ENCODE measurements around the gene VPS16.

DNA sequence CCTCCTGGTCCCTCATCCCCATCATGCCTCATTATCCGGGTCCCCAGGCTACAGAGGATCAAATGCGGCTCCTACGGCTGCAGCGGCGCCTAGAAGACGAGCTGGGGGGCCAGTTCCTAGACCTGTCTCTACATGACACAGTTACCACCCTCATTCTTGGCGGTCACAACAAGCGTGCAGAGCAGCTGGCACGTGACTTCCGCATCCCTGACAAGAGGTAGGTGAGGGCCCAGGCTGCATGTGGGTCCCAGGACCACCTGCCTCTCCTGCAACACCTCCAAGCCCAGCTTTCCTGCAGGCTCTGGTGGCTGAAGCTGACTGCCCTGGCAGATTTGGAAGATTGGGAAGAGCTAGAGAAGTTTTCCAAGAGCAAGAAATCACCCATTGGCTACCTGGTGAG is 24.6 kb downstream of the VPS16 start:
- TF ChIP-seq ZNF548 (tag by site-specific recombination; IDR thresholded peaks at IDR 0.05) (no peak), ZNF174 (tag by site-specific recombination; IDR thresholded peaks at IDR 0.05) (no peak)
- TF ChIP-seq, protein P1, sequence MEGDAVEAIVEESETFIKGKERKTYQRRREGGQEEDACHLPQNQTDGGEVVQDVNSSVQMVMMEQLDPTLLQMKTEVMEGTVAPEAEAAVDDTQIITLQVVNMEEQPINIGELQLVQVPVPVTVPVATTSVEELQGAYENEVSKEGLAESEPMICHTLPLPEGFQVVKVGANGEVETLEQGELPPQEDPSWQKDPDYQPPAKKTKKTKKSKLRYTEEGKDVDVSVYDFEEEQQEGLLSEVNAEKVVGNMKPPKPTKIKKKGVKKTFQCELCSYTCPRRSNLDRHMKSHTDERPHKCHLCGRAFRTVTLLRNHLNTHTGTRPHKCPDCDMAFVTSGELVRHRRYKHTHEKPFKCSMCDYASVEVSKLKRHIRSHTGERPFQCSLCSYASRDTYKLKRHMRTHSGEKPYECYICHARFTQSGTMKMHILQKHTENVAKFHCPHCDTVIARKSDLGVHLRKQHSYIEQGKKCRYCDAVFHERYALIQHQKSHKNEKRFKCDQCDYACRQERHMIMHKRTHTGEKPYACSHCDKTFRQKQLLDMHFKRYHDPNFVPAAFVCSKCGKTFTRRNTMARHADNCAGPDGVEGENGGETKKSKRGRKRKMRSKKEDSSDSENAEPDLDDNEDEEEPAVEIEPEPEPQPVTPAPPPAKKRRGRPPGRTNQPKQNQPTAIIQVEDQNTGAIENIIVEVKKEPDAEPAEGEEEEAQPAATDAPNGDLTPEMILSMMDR (tag by site-specific recombination; IDR thresholded peaks at IDR 0.05) = no peak
- TF ChIP-seq, protein P2, sequence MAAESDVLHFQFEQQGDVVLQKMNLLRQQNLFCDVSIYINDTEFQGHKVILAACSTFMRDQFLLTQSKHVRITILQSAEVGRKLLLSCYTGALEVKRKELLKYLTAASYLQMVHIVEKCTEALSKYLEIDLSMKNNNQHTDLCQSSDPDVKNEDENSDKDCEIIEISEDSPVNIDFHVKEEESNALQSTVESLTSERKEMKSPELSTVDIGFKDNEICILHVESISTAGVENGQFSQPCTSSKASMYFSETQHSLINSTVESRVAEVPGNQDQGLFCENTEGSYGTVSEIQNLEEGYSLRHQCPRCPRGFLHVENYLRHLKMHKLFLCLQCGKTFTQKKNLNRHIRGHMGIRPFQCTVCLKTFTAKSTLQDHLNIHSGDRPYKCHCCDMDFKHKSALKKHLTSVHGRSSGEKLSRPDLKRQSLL (tag by site-specific recombination; IDR thresholded peaks at IDR 0.05) = no peak
